WTC11 (cell line): ENCODE data around the gene PPP1R1B. TPM values are rescaled to one million over a fixed set of nuclear protein-coding genes. Genes with fewer than 3 reads are reported as not detected.
A peak's percentile ranks its signal among the peaks of the same experiment; 100 is the strongest.

Source experiments
- ATAC-seq: fragments of 200-7000 bp; cut with Tn5 transposase; 2 replicates; pipeline ENCODE4 v1.10.0; 2021; ENCODE audit warnings: mild to moderate bottlenecking, moderate library complexity
- CTCF ChIA-PET: fragments of 300-600 bp; sonication (Branson Sonifier 250); formaldehyde crosslinking; loops from one replicate; lab custom pipeline; 2021; ENCODE audit warnings: antibody characterized with exemption; lab: Charles Lee
- POLR2A ChIA-PET: fragments of 350-600 bp; sonication (Branson Sonifier 250); formaldehyde crosslinking; loops from one replicate; lab custom pipeline; 2021; ENCODE audit warnings: antibody characterized with exemption; lab: Charles Lee
- DNase-seq: peaks from one replicate; pipeline ENCODE4 v3.0.0; 2021; ENCODE audit warnings: low spot score
- H3K27ac Mint-ChIP-seq: 2 replicates; pipeline ENCODE4 v1.8.0; 2021; ENCODE audit warnings: mixed read lengths
- H3K27me3 Mint-ChIP-seq: 2 replicates; pipeline ENCODE4 v1.8.0; 2021; ENCODE audit warnings: low read depth, mild to moderate bottlenecking, moderate library complexity, mixed read lengths
- H3K36me3 Mint-ChIP-seq: 2 replicates; pipeline ENCODE4 v1.8.0; 2021; ENCODE audit warnings: mixed read lengths
- H3K4me1 Mint-ChIP-seq: 2 replicates; pipeline ENCODE4 v1.8.0; 2022; ENCODE audit warnings: mixed read lengths
- H3K4me3 Mint-ChIP-seq: 2 replicates; pipeline ENCODE4 v1.8.0; 2021; ENCODE audit warnings: mild to moderate bottlenecking, moderate library complexity, mixed read lengths
- H3K9me3 Mint-ChIP-seq: 2 replicates; pipeline ENCODE4 v1.8.0; 2021; ENCODE audit warnings: mixed read lengths
- CBFB ChIP-seq: sonication (generic); formaldehyde crosslinking; IDR thresholded peaks from 2 replicates; pipeline ENCODE4 v1.8.1; 2022; ENCODE audit warnings: mild to moderate bottlenecking, low read depth, missing genetic modification reagents
- CDX4 ChIP-seq: fragments of 250-450 bp; sonication (Bioruptor Pico); IDR thresholded peaks from 2 replicates; pipeline ENCODE4 v1.9.0; 2021; ENCODE audit warnings: moderate library complexity, mild to moderate bottlenecking, inconsistent platforms, borderline replicate concordance
- CREB1 ChIP-seq: sonication (generic); formaldehyde crosslinking; IDR thresholded peaks from 2 replicates; pipeline ENCODE4 v1.8.0; 2023; ENCODE audit warnings: mild to moderate bottlenecking, missing genetic modification reagents
- CREM ChIP-seq: sonication (generic); formaldehyde crosslinking; IDR thresholded peaks from 2 replicates; pipeline ENCODE4 v1.8.1; 2022; ENCODE audit warnings: mild to moderate bottlenecking, missing genetic modification reagents, moderate library complexity
- CTCF ChIP-seq: fragments of 200-600 bp; IDR thresholded peaks from 2 replicates; pipeline ENCODE4 v1.8.0; 2022; ENCODE audit warnings: antibody characterized with exemption
- FOXK1 ChIP-seq: sonication (generic); formaldehyde crosslinking; IDR thresholded peaks from 2 replicates; pipeline ENCODE4 v1.8.0; 2022; ENCODE audit warnings: mild to moderate bottlenecking, moderate library complexity, missing genetic modification reagents
- FOXP1 ChIP-seq: sonication (generic); formaldehyde crosslinking; IDR thresholded peaks from 2 replicates; pipeline ENCODE4 v1.8.0; 2022; ENCODE audit warnings: missing genetic modification reagents, mild to moderate bottlenecking, moderate library complexity, borderline replicate concordance
- FOXP4 ChIP-seq: sonication (generic); formaldehyde crosslinking; IDR thresholded peaks from 2 replicates; pipeline ENCODE4 v1.8.0; 2022; ENCODE audit warnings: mild to moderate bottlenecking, missing genetic modification reagents
- MYBL2 ChIP-seq: sonication (generic); formaldehyde crosslinking; IDR thresholded peaks from 2 replicates; pipeline ENCODE4 v1.8.1; 2023; ENCODE audit warnings: mild to moderate bottlenecking, moderate library complexity, missing genetic modification reagents
- NFATC4 ChIP-seq: fragments of 250-450 bp; sonication (Bioruptor Pico); IDR thresholded peaks from 2 replicates; pipeline ENCODE4 v1.9.0; 2021; ENCODE audit warnings: mild to moderate bottlenecking
- NR1H2 ChIP-seq: sonication (generic); formaldehyde crosslinking; IDR thresholded peaks from 2 replicates; pipeline ENCODE4 v1.9.0; 2021; ENCODE audit warnings: mild to moderate bottlenecking, moderate library complexity, missing genetic modification reagents
- NR2C2 ChIP-seq: sonication (generic); formaldehyde crosslinking; IDR thresholded peaks from 2 replicates; pipeline ENCODE4 v1.8.0; 2022; ENCODE audit warnings: mild to moderate bottlenecking, missing genetic modification reagents
- PRRX2 ChIP-seq: fragments of 250-450 bp; sonication (Bioruptor Pico); IDR thresholded peaks from 2 replicates; pipeline ENCODE4 v1.8.0; 2021; ENCODE audit warnings: mild to moderate bottlenecking
- SMAD3 ChIP-seq: sonication (generic); formaldehyde crosslinking; IDR thresholded peaks from 2 replicates; pipeline ENCODE4 v1.8.0; 2022; ENCODE audit warnings: missing genetic modification reagents, mild to moderate bottlenecking, borderline replicate concordance
- STAT6 ChIP-seq: sonication (generic); formaldehyde crosslinking; conservative IDR thresholded peaks from 2 replicates; pipeline ENCODE4 v1.8.1; 2023; ENCODE audit warnings: mild to moderate bottlenecking, low read depth, missing genetic modification reagents, moderate library complexity
- ZNF138 ChIP-seq: sonication (generic); formaldehyde crosslinking; conservative IDR thresholded peaks from 2 replicates; pipeline ENCODE4 v1.8.1; 2022; ENCODE audit warnings: mild to moderate bottlenecking, moderate library complexity, missing genetic modification reagents
- ZNF219 ChIP-seq: sonication (generic); formaldehyde crosslinking; IDR thresholded peaks from 2 replicates; pipeline ENCODE4 v1.8.0; 2023; ENCODE audit warnings: missing genetic modification reagents, mild to moderate bottlenecking, borderline replicate concordance
- ZNF232 ChIP-seq: sonication (generic); formaldehyde crosslinking; IDR thresholded peaks from 2 replicates; pipeline ENCODE4 v1.8.0; 2022; ENCODE audit warnings: mild to moderate bottlenecking, missing genetic modification reagents
- ZNF263 ChIP-seq: sonication (generic); formaldehyde crosslinking; IDR thresholded peaks from 2 replicates; pipeline ENCODE4 v1.8.1; 2022; ENCODE audit warnings: low read depth, mild to moderate bottlenecking, moderate library complexity, missing genetic modification reagents
- ZNF281 ChIP-seq: sonication (generic); formaldehyde crosslinking; IDR thresholded peaks from 2 replicates; pipeline ENCODE4 v1.8.0; 2023; ENCODE audit warnings: mild to moderate bottlenecking, missing genetic modification reagents
- ZNF425 ChIP-seq: fragments of 250-450 bp; sonication (Bioruptor Pico); conservative IDR thresholded peaks from 2 replicates; pipeline ENCODE4 v1.9.0; 2021; ENCODE audit warnings: mild to moderate bottlenecking
- ZNF671 ChIP-seq: fragments of 250-450 bp; sonication (Bioruptor Pico); IDR thresholded peaks from 2 replicates; pipeline ENCODE4 v1.8.0; 2021; ENCODE audit warnings: mild to moderate bottlenecking
- total RNA-seq: library from RNA; stranded (reverse); gene quantifications from 3 replicates; pipeline ENCODE4 v1.2.3, GENCODE V29; 2021
- TF ChIP-seq, protein P1 (sequence below): sonication (generic); formaldehyde crosslinking; IDR thresholded peaks from 2 replicates; pipeline ENCODE4 v1.8.0; 2022; ENCODE audit warnings: mild to moderate bottlenecking, missing genetic modification reagents

Gene PPP1R1B
- total RNA-seq, 1 experiment from 2014 or later, result 20.5 TPM

GRCh38 chr17:39639043-39639442, 12.3 kb downstream of the PPP1R1B start (continued):
- no peak for TF ChIP-seq NFATC4 (CRISPR knock-in tag)
- TF ChIP-seq ZNF138 (CRISPR knock-in tag), result no peak
- TF ChIP-seq SMAD3, result no peak
- TF ChIP-seq CDX4, result no peak

- H3K9me3 Mint-ChIP-seq, result no peaks in the 10 kb centered on the region
- H3K4me1 Mint-ChIP-seq, result peaks cover 68% of the 10 kb centered on the region
- DNase-seq, result no peak
- ChIA-PET POLR2A (no interaction called here), CTCF (interaction anchor here (0.9 to 23.6 kb wide), 8 partner anchors 9 to 36 kb away, joined by 3 to 851 read pairs (median 5); no protein-coding TSS in a partner anchor)
- no peak for ATAC-seq
- no peaks in the 10 kb centered on the region for H3K36me3 Mint-ChIP-seq
- peak overlapping the region; percentile 4 for H3K4me3 Mint-ChIP-seq
- peak overlapping the region; percentile 80 for H3K27ac Mint-ChIP-seq
- H3K27me3 Mint-ChIP-seq, result no peaks in the 10 kb centered on the region
- TF ChIP-seq ZNF232 (CRISPR knock-in tag), result no peak
- TF ChIP-seq MYBL2 (CRISPR knock-in tag), result no peak
- TF ChIP-seq CREB1 (CRISPR knock-in tag), result no peak
- TF ChIP-seq FOXP1 (CRISPR knock-in tag), result no peak
- TF ChIP-seq ZNF219 (CRISPR knock-in tag), result no peak
- no peak for TF ChIP-seq CREM (CRISPR knock-in tag)
- TF ChIP-seq FOXK1 (CRISPR knock-in tag), result no peak
- no peak for TF ChIP-seq ZNF671 (CRISPR knock-in tag)
- no peak for TF ChIP-seq ZNF281 (CRISPR knock-in tag)
- TF ChIP-seq NR1H2 (CRISPR knock-in tag), result no peak
- no peak for TF ChIP-seq CTCF
- TF ChIP-seq CBFB, result no peak
- TF ChIP-seq PRRX2 (CRISPR knock-in tag), result no peak
- TF ChIP-seq ZNF263 (CRISPR knock-in tag), result no peak
- no peak for TF ChIP-seq ZNF425 (CRISPR knock-in tag)
- no peak for TF ChIP-seq NR2C2 (CRISPR knock-in tag)
- TF ChIP-seq, protein P1, sequence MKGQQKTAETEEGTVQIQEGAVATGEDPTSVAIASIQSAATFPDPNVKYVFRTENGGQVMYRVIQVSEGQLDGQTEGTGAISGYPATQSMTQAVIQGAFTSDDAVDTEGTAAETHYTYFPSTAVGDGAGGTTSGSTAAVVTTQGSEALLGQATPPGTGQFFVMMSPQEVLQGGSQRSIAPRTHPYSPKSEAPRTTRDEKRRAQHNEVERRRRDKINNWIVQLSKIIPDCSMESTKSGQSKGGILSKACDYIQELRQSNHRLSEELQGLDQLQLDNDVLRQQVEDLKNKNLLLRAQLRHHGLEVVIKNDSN (CRISPR knock-in tag), result no peak
- no peak for TF ChIP-seq STAT6 (CRISPR knock-in tag)
- no peak for TF ChIP-seq FOXP4 (CRISPR knock-in tag)
Measured at GRCh38 chr17:39639566-39640458, 13.1 kb downstream of the PPP1R1B start.
